Measurements from ENCODE around the gene CACNA2D3. TPM values are rescaled to one million over a fixed set of nuclear protein-coding genes. Genes with fewer than 3 reads are reported as not detected.

CACNA2D3 gene
- total RNA-seq, 2 experiments from 2014 or later = not detected

DNA sequence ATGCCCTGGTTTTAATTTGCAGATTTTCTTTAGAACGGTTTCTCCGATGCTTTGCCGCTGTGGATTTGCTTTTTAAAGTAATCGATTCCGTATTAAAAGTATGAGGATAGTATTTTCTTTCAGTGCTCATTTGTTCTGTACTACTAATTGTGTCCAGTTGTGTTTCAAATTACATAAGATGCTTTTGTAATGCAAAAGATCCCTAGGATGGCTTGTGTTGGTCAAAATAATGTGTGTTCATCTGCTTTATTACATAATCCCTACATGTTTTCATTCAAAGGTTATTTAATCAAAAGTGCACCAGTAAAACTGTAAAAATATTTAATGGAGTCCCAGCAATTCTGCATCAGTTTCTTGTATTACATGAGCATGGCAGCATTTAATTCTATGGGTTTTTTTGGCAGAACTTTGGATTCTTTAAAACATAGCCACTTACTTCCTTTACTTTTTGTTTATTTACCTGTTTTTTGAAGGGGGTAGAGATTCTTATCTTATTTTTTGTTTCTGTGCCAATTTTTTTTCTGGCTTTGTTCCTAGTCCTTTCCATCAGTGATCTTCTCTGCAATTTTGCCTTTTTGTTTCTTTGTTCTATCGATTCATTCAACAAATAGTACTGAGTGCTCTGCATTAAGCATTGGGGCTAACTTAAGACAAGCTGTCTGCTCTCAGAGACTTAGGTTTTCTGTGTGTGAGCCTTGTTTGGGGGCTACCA lies 452.7 kb downstream of the CACNA2D3 start:
- Histone ChIP-seq H3K4me2 (ENCODE audit: low read length) (no peak overlapping the region), H3K79me2 (ENCODE audit: insufficient read depth, low read depth, low read length) (no peaks in the 10 kb centered on the region), H4K20me1 (ENCODE audit: insufficient read depth, low read length) (no peaks in the 10 kb centered on the region), H3K36me3 (ENCODE audit: insufficient read depth, low read length) (no peaks in the 10 kb centered on the region), H3K9me3 (ENCODE audit: low read length) (no peaks in the 10 kb centered on the region), H3K27ac (ENCODE audit: low read depth, low read length, poor library complexity, severe bottlenecking) (no peak overlapping the region), H2AFZ (ENCODE audit: low read length) (no peak overlapping the region), H3K9me2 (ENCODE audit: insufficient read depth, low read length) (no peaks in the 10 kb centered on the region), H3K4me3 (ENCODE audit: low read depth, low read length, poor library complexity, severe bottlenecking) (no peak overlapping the region), H3K4me1 (ENCODE audit: insufficient read depth, low read length, poor library complexity, severe bottlenecking) (no peaks in the 10 kb centered on the region)
- POLR2A ChIA-PET = no interaction called here
- no peak for TF ChIP-seq EZH2phosphoT487 (IDR thresholded peaks at IDR 0.05; ENCODE audit: borderline replicate concordance, low read depth, low read length)
- TF ChIP-seq, protein P1, sequence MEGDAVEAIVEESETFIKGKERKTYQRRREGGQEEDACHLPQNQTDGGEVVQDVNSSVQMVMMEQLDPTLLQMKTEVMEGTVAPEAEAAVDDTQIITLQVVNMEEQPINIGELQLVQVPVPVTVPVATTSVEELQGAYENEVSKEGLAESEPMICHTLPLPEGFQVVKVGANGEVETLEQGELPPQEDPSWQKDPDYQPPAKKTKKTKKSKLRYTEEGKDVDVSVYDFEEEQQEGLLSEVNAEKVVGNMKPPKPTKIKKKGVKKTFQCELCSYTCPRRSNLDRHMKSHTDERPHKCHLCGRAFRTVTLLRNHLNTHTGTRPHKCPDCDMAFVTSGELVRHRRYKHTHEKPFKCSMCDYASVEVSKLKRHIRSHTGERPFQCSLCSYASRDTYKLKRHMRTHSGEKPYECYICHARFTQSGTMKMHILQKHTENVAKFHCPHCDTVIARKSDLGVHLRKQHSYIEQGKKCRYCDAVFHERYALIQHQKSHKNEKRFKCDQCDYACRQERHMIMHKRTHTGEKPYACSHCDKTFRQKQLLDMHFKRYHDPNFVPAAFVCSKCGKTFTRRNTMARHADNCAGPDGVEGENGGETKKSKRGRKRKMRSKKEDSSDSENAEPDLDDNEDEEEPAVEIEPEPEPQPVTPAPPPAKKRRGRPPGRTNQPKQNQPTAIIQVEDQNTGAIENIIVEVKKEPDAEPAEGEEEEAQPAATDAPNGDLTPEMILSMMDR (conservative IDR thresholded peaks at IDR 0.05; ENCODE audit: low read length) = no peak
- CTCF ChIA-PET (ENCODE audit: unreplicated experiment) = no interaction called here
- BruUV-seq (replicated peaks) = no TSS peak
- no peak for DNase-seq (ENCODE audit: low spot score)
- intact Hi-C loops (cut with micrococcal nuclease; ENCODE audit: unreplicated experiment) = no loop called here

DNA sequence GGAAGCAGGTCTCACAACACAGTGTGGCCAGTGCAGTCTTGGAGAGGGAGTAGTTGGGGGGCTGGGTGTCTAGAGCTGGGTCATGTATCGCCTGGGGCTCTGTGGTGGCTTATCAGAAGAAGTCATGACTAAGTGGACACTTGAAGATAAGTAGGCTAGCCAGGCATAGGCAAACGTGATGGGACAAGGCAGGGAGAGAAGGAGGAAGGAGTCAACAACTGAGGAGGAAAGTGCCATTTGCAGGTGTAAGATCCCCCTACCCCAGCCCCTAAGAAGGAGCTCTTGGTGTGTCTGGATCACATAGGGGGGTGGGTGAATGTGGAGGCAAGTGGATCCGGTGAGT lies 453.2 kb downstream of the CACNA2D3 start:
- Histone ChIP-seq H3K9me3 (ENCODE audit: low read length) (no peaks in the 10 kb centered on the region), H3K9me2 (ENCODE audit: insufficient read depth, low read length) (no peaks in the 10 kb centered on the region), H3K4me3 (ENCODE audit: low read depth, low read length, poor library complexity, severe bottlenecking) (no peak overlapping the region), H3K79me2 (ENCODE audit: insufficient read depth, low read depth, low read length) (no peaks in the 10 kb centered on the region), H3K4me1 (ENCODE audit: insufficient read depth, low read length, poor library complexity, severe bottlenecking) (no peaks in the 10 kb centered on the region), H2AFZ (ENCODE audit: low read length) (no peak overlapping the region), H3K27ac (ENCODE audit: low read depth, low read length, poor library complexity, severe bottlenecking) (no peak overlapping the region), H3K36me3 (ENCODE audit: insufficient read depth, low read length) (no peaks in the 10 kb centered on the region), H4K20me1 (ENCODE audit: insufficient read depth, low read length) (no peaks in the 10 kb centered on the region), H3K4me2 (ENCODE audit: low read length) (no peak overlapping the region)
- POLR2A ChIA-PET = interaction anchor here (0.5 kb wide), 1 partner anchor 103 kb away, joined by 9 read pairs; no protein-coding TSS in a partner anchor
- DNase-seq (ENCODE audit: low spot score) = no peak
- TF ChIP-seq, protein P1 (conservative IDR thresholded peaks at IDR 0.05; ENCODE audit: low read length) = no peak
- no peak for TF ChIP-seq EZH2phosphoT487 (IDR thresholded peaks at IDR 0.05; ENCODE audit: borderline replicate concordance, low read depth, low read length)
- BruUV-seq (replicated peaks) = no TSS peak
- CTCF ChIA-PET (ENCODE audit: unreplicated experiment) = no interaction called here
- intact Hi-C loops (cut with micrococcal nuclease; ENCODE audit: unreplicated experiment) = no loop called here

DNA sequence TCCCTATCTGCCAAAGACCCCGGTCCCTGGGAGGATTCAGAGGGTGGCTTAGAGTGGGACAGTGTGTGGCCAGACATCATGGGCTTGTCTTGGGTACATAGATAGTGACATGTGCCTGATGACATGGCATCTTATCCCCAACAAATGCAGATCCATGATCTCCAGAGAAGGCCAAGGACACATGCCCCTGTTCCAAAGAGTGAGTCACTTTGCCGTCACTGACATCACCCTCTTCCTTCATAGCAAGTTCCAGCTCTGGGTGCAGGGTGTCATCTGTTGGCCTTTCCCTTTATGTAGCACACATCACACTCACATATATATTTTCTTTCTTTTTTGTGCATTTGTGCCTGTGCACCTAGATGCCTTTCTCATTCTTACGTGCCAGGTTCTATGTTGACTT lies 455.0 kb downstream of the CACNA2D3 start:
- Histone ChIP-seq H4K20me1 (ENCODE audit: insufficient read depth, low read length) (no peaks in the 10 kb centered on the region), H3K36me3 (ENCODE audit: insufficient read depth, low read length) (no peaks in the 10 kb centered on the region), H3K9me2 (ENCODE audit: insufficient read depth, low read length) (no peaks in the 10 kb centered on the region), H3K27ac (ENCODE audit: low read depth, low read length, poor library complexity, severe bottlenecking) (no peak overlapping the region), H3K9me3 (ENCODE audit: low read length) (no peaks in the 10 kb centered on the region), H3K79me2 (ENCODE audit: insufficient read depth, low read depth, low read length) (no peaks in the 10 kb centered on the region), H3K4me2 (ENCODE audit: low read length) (no peak overlapping the region), H2AFZ (ENCODE audit: low read length) (no peak overlapping the region), H3K4me1 (ENCODE audit: insufficient read depth, low read length, poor library complexity, severe bottlenecking) (no peaks in the 10 kb centered on the region), H3K4me3 (ENCODE audit: low read depth, low read length, poor library complexity, severe bottlenecking) (no peak overlapping the region)
- BruUV-seq (replicated peaks) = no TSS peak
- intact Hi-C loops (cut with micrococcal nuclease; ENCODE audit: unreplicated experiment) = no loop called here
- no peak for DNase-seq (ENCODE audit: low spot score)
- no peak for TF ChIP-seq EZH2phosphoT487 (IDR thresholded peaks at IDR 0.05; ENCODE audit: borderline replicate concordance, low read depth, low read length)
- TF ChIP-seq, protein P1 (conservative IDR thresholded peaks at IDR 0.05; ENCODE audit: low read length) = no peak
- POLR2A ChIA-PET = no interaction called here
- CTCF ChIA-PET (ENCODE audit: unreplicated experiment) = no interaction called here
